Nucleus accumbens (tissue), 56 donors: ENCODE data around the gene KRTCAP2.

Experiments
- DNase-seq, 56 donors: peaks; one replicate each; lab custom pipeline; 2025; lab: John Stamatoyannopoulos, UW

The KRTCAP2 gene

DNA sequence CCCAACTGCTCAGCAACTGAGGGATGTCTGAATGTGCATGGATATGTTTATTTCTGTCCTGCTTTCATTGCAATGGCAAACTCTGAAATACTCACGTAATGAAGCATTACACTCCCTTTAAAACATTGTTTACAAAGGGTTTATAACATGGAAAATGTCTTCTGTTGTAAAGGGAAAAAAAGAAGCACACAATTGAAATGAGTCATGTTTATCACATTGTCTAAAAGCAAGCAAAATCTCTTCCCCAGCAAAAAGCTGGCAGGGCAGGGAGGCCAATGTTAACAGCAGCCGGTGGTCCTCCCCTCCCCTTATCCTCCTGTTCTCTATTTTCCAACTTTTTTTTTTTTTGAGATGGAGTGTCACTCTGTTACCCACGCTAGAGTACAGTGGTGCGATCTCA, 49.3 kb downstream of the KRTCAP2 start:
- no peak for DNase-seq

DNA sequence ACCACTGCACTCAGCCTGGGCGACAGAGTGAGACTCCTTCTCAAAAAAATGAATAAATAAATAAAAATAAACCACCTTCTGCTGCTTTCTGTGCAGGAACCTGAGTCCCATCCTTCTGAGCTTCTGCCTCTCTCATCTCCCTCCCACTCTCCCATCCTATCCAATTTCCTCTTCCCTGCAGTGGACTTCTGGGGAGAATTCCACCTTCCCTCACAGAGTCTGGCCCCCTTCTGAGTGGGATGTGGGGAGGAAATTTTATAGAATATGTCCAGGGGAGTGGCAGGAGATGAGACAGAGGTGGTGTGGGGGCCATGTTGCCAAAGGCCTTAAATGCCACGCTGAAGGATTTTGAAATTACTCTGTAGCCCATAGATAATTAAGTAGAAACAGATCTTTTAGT, 50.8 kb downstream of the KRTCAP2 start:
- no peak for DNase-seq

DNA sequence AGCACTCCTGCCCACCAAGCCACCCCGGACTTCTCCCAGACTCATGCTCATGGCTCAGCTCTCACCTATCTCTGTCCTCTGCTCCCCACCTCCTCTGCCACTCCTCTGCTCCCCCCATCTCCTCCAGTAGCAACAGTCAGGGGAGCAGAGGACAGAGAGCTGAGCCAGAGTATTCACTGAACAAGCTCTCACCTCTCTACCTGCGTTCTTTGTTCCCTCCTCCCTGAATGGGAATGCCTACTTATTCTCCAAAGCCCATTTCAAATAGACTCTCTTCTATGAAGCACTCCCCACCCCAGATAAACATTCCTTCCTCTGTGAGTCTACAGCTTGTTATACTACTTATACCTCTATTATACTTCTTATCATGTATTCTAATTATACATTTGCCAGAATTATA, 51.9 kb downstream of the KRTCAP2 start:
- no peak for DNase-seq

DNA sequence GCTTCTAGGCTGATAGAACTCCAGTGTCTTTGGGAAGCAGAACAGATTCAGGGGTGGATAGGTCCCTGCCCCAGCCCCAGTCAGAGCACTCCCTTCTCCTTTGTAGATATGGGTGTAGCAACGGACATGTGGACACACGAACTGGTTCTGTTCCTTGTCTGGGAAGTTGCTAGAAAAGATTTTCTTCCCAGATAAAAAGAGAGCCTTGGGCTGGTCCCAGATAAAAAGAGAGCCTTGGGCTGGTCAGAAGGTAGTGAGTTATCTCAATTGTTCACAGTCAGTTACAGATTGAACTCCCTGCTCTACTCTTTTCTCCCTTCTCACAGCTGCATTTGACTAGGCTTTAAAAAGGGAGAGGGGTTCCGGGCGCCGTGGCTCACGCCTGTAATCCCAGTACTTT, 52.9 kb downstream of the KRTCAP2 start:
- no peak for DNase-seq
